ENCODE measurements around the gene PDPK1.
A peak's percentile ranks its signal among the peaks of the same experiment; 100 is the strongest.

Gene PDPK1

DNA sequence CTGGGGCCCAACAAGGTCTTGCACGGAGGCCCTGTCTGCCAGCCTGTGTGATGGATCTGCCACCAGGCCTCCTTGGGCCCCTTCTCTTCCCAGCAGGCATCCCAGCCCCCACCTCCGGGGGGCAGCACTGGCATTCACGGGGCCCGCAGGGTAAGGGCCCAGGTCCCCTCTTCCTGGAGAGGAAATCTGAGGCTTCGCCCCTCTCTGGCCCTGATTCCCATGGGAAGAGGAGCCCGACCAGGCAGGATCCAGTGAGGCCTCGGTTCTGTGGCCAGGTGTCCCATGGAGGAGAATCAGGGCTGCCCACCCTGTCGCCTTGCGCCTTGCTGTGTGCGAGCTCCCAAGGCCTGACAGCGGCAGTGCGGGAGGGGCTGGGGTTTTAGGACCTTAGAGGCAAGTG lies 48.4 kb downstream of the PDPK1 start:
- Histone ChIP-seq H2BK12ac (ENCODE audit: low read length in 2 of 2) (no peak overlapping the region), H2BK15ac (ENCODE audit: low read depth, poor library complexity, severe bottlenecking) (no peak overlapping the region), H3K4me3 (ENCODE audit: insufficient read depth in 1 of 2, low read depth in 1 of 2, low read length in 2 of 2) (no peak overlapping the region), H3K18ac (ENCODE audit: low read depth in 1 of 2, low read length in 2 of 2) (no peak overlapping the region), H2AFZ (ENCODE audit: low read depth, low read length) (no peak overlapping the region), H2BK120ac (ENCODE audit: low read depth, low read length) (no peak overlapping the region), H3K9me3 (ENCODE audit: control insufficient read depth, low read length) (no peaks in the 10 kb centered on the region), H3K27me3 (ENCODE audit: control insufficient read depth in 1 of 2, insufficient read depth in 1 of 2, low read length in 2 of 2) (no peaks in the 10 kb centered on the region), H2AK5ac (ENCODE audit: low read length, severe bottlenecking) (no peak overlapping the region), H3K36me3 (ENCODE audit: control insufficient read depth in 1 of 2, insufficient read depth in 2 of 2, low read depth in 1 of 2, low read length in 2 of 2) (peaks cover 49 to 55% of the 10 kb centered on the region in 2 experiments), H3K14ac (ENCODE audit: low read length in 2 of 2) (no peak overlapping the region), H3K79me1 (replicated peaks; ENCODE audit: low read length, poor library complexity, severe bottlenecking) (peaks cover 44% of the 10 kb centered on the region), H3K27ac (ENCODE audit: low read length, poor library complexity, severe bottlenecking) (no peak overlapping the region), H3K9ac (ENCODE audit: low read length) (no peak overlapping the region), H4K91ac (ENCODE audit: low read length) (no peak overlapping the region), H3K4ac (ENCODE audit: low read depth in 1 of 2, low read length in 2 of 2) (no peak overlapping the region), H2BK5ac (ENCODE audit: low read depth, low read length, poor library complexity, severe bottlenecking) (no peak overlapping the region), H4K8ac (ENCODE audit: low read length) (peak overlapping the region; percentile 19), H3K4me2 (ENCODE audit: low read length, poor library complexity, severe bottlenecking) (no peak overlapping the region), H3K23ac (ENCODE audit: low read length in 2 of 2) (no peak overlapping the region), H3K4me1 (ENCODE audit: control insufficient read depth, insufficient read depth, low read depth, low read length) (no peaks in the 10 kb centered on the region)
- 81% methylated on average over 12 of the region's 12 CpGs for WGBS
- DNase-seq = no peak

DNA sequence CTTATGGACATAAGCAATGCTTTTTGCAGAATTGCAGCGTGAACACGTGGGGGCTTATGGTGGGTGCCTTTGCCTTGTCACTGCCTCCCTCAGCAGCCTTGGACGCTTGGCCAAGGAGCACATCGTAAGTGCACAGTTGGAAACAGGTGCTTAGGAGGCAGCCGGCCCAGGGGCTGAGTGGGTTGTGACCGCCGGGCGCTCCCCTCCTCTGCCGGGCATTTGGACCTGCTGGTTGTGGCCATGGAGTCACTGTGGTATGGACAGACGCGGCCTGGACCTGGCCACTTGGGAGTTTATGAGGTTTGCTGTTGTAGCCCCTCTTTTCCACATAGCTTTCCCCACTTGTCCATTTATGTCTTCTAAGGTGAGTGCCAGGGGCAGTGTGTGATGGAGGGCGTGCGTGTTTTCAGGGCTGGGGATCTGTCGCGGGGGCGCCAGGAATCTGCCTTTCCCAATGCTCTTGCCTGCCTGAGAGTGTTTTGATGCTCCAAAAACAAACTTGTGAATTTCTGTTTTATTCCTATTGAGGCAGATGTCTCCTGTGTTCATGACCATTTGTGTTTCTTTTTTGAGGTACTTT lies 49.2 kb downstream of the PDPK1 start:
- Histone ChIP-seq H3K4ac (ENCODE audit: low read depth in 1 of 2, low read length in 2 of 2) (no peak overlapping the region), H4K91ac (ENCODE audit: low read length) (no peak overlapping the region), H3K18ac (ENCODE audit: low read depth in 1 of 2, low read length in 2 of 2) (no peak overlapping the region), H3K36me3 (ENCODE audit: control insufficient read depth in 1 of 2, insufficient read depth in 2 of 2, low read depth in 1 of 2, low read length in 2 of 2) (peaks cover 52 to 55% of the 10 kb centered on the region in 2 experiments), H2BK120ac (ENCODE audit: low read depth, low read length) (no peak overlapping the region), H3K4me3 (ENCODE audit: insufficient read depth in 1 of 2, low read depth in 1 of 2, low read length in 2 of 2) (no peak overlapping the region), H3K14ac (ENCODE audit: low read length in 2 of 2) (no peak overlapping the region), H2BK5ac (ENCODE audit: low read depth, low read length, poor library complexity, severe bottlenecking) (no peak overlapping the region), H4K8ac (ENCODE audit: low read length) (no peak overlapping the region), H3K23ac (ENCODE audit: low read length in 2 of 2) (no peak overlapping the region), H3K9me3 (ENCODE audit: control insufficient read depth, low read length) (no peaks in the 10 kb centered on the region), H3K27me3 (ENCODE audit: control insufficient read depth in 1 of 2, insufficient read depth in 1 of 2, low read length in 2 of 2) (no peaks in the 10 kb centered on the region), H3K79me1 (replicated peaks; ENCODE audit: low read length, poor library complexity, severe bottlenecking) (peaks cover 49% of the 10 kb centered on the region), H2BK15ac (ENCODE audit: low read depth, poor library complexity, severe bottlenecking) (no peak overlapping the region), H3K9ac (ENCODE audit: low read length) (no peak overlapping the region), H3K27ac (ENCODE audit: low read length, poor library complexity, severe bottlenecking) (no peak overlapping the region), H2BK12ac (ENCODE audit: low read length in 2 of 2) (no peak overlapping the region), H3K4me1 (ENCODE audit: control insufficient read depth, insufficient read depth, low read depth, low read length) (no peaks in the 10 kb centered on the region), H3K4me2 (ENCODE audit: low read length, poor library complexity, severe bottlenecking) (no peak overlapping the region), H2AK5ac (ENCODE audit: low read length, severe bottlenecking) (no peak overlapping the region), H2AFZ (ENCODE audit: low read depth, low read length) (no peak overlapping the region)
- DNase-seq = no peak
- 97% methylated on average over 16 of the region's 16 CpGs for WGBS

DNA sequence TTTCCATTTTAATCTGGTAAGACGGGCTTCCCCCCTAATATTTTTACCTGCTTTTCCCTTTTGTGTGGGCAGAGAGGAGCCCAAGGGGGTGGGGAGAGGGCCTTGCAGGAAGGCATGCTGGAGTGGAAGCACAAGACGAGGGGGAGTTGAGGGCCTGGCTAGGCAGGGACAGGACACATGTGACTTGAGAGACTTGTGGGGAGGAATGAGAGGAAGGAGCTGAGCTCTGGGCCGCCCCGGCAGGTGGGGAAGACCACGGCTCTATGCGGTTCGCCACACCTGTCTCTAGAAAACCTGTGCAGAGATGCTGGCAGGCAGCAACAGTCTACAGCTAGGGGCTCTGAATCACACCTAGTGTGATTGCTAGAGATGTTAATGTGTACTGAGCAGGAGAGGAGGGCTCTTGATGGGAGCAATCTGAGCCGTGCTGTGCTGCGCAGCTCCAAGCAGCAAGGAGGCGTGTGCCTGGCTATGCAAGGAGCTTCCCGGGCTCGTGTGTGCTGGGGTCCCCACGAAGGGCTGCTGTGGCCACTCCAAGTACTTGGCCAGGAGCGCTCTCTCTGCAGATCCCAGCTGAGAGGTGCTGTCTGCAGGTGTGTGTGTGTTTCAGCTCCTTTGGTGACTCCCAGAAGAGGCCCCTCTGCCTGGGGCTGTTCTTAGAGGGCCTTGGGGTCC lies 50.2 kb downstream of the PDPK1 start:
- Histone ChIP-seq H3K9ac (ENCODE audit: low read length) (no peak overlapping the region), H2AK5ac (ENCODE audit: low read length, severe bottlenecking) (no peak overlapping the region), H3K27me3 (ENCODE audit: control insufficient read depth in 1 of 2, insufficient read depth in 1 of 2, low read length in 2 of 2) (no peaks in the 10 kb centered on the region), H3K23ac (ENCODE audit: low read length in 2 of 2) (no peak overlapping the region), H3K14ac (ENCODE audit: low read length in 2 of 2) (no peak overlapping the region), H2BK120ac (ENCODE audit: low read depth, low read length) (no peak overlapping the region), H3K9me3 (ENCODE audit: control insufficient read depth, low read length) (no peaks in the 10 kb centered on the region), H2AFZ (ENCODE audit: low read depth, low read length) (no peak overlapping the region), H3K27ac (ENCODE audit: low read length, poor library complexity, severe bottlenecking) (no peak overlapping the region), H3K4ac (ENCODE audit: low read depth in 1 of 2, low read length in 2 of 2) (no peak overlapping the region), H2BK15ac (ENCODE audit: low read depth, poor library complexity, severe bottlenecking) (no peak overlapping the region), H3K36me3 (ENCODE audit: control insufficient read depth in 1 of 2, insufficient read depth in 2 of 2, low read depth in 1 of 2, low read length in 2 of 2) (peaks cover 55 to 60% of the 10 kb centered on the region in 2 experiments), H3K4me2 (ENCODE audit: low read length, poor library complexity, severe bottlenecking) (no peak overlapping the region), H3K4me1 (ENCODE audit: control insufficient read depth, insufficient read depth, low read depth, low read length) (no peaks in the 10 kb centered on the region), H3K18ac (ENCODE audit: low read depth in 1 of 2, low read length in 2 of 2) (no peak overlapping the region), H4K8ac (ENCODE audit: low read length) (no peak overlapping the region), H4K91ac (ENCODE audit: low read length) (no peak overlapping the region), H3K79me1 (replicated peaks; ENCODE audit: low read length, poor library complexity, severe bottlenecking) (peaks cover 57% of the 10 kb centered on the region), H2BK12ac (ENCODE audit: low read length in 2 of 2) (no peak overlapping the region), H3K4me3 (ENCODE audit: insufficient read depth in 1 of 2, low read depth in 1 of 2, low read length in 2 of 2) (no peak overlapping the region), H2BK5ac (ENCODE audit: low read depth, low read length, poor library complexity, severe bottlenecking) (no peak overlapping the region)
- 96% methylated on average over 13 of the region's 14 CpGs for WGBS
- DNase-seq = no peak

DNA sequence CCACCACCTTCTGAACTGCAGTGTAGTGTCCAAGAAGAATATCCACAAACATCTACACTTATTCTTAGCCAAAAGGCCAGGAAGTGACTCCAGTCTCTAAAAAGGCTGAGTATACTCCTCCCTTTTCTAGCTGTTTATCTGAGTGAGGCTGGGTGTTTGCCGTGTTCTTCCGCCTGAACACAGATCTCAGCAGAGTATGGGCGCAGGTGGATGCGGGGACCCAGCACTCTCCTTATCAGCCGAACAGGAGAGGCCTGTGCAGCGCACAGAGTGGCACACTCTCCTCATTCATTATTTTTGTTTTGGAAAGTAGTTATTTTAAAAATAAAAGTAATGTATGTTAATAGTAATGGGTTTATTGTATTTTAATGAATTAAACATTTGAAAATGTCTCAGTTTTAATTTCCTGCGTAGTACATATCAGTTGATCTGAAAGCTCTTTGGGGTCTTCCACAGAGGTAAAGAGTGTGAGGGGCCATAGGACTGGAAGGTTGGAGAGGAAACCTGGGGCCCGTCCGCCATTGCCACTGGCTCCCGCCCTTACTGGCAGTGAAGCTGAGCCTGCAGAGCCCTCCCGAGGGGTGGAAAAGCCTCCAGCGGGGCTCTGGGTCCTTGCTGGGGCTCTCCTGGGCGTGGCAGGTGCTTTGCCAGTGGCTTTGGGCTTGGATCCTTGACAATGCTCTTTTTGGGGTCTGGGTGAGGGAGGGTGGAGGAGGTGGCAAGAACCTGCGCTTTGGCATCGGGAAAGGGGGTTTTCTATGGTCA lies 53.8 kb downstream of the PDPK1 start:
- no peak overlapping the region for H3K4me3 ChIP-seq (ENCODE audit: insufficient read depth in 1 of 2, low read depth in 1 of 2, low read length in 2 of 2)
- H3K23ac ChIP-seq (ENCODE audit: low read length in 2 of 2) = peak overlapping the region in 1 of 2 experiments; percentile 87
- H4K91ac ChIP-seq (ENCODE audit: low read length) = no peak overlapping the region
- H2AK5ac ChIP-seq (ENCODE audit: low read length, severe bottlenecking) = no peak overlapping the region
- no peak overlapping the region for H3K9ac ChIP-seq (ENCODE audit: low read length)
- H2BK5ac ChIP-seq (ENCODE audit: low read depth, low read length, poor library complexity, severe bottlenecking) = no peak overlapping the region
- no peak overlapping the region for H3K4ac ChIP-seq (ENCODE audit: low read depth in 1 of 2, low read length in 2 of 2)
- H3K27ac ChIP-seq (ENCODE audit: low read length, poor library complexity, severe bottlenecking) = no peak overlapping the region
- no peaks in the 10 kb centered on the region for H3K9me3 ChIP-seq (ENCODE audit: control insufficient read depth, low read length)
- H3K27me3 ChIP-seq (ENCODE audit: control insufficient read depth in 1 of 2, insufficient read depth in 1 of 2, low read length in 2 of 2) = no peaks in the 10 kb centered on the region
- no peak overlapping the region for H2AFZ ChIP-seq (ENCODE audit: low read depth, low read length)
- H3K79me1 ChIP-seq (replicated peaks; ENCODE audit: low read length, poor library complexity, severe bottlenecking) = peaks cover 57% of the 10 kb centered on the region
- H3K4me2 ChIP-seq (ENCODE audit: low read length, poor library complexity, severe bottlenecking) = no peak overlapping the region
- H3K18ac ChIP-seq (ENCODE audit: low read depth in 1 of 2, low read length in 2 of 2) = no peak overlapping the region
- H3K4me1 ChIP-seq (ENCODE audit: control insufficient read depth, insufficient read depth, low read depth, low read length) = no peaks in the 10 kb centered on the region
- H2BK15ac ChIP-seq (ENCODE audit: low read depth, poor library complexity, severe bottlenecking) = no peak overlapping the region
- H4K8ac ChIP-seq (ENCODE audit: low read length) = no peak overlapping the region
- H3K36me3 ChIP-seq (ENCODE audit: control insufficient read depth in 1 of 2, insufficient read depth in 2 of 2, low read depth in 1 of 2, low read length in 2 of 2) = peaks cover 40 to 59% of the 10 kb centered on the region in 2 experiments
- WGBS = 98% methylated on average over 14 of the region's 15 CpGs
- no peak overlapping the region for H2BK12ac ChIP-seq (ENCODE audit: low read length in 2 of 2)
- no peak for DNase-seq
- no peak overlapping the region for H2BK120ac ChIP-seq (ENCODE audit: low read depth, low read length)
- no peak overlapping the region for H3K14ac ChIP-seq (ENCODE audit: low read length in 2 of 2)
